HS-27A (cell line): ENCODE results near the gene SLC35D2.
"Not testable (repeated sequence)": the region's sequence is repeated elsewhere in the genome, so short reads cannot be mapped to it uniquely, and the experiment has no call there.

Experiments used
- DNase-seq: peaks from one replicate; pipeline ENCODE4 v3.0.0-alpha.2; 2012; ENCODE audit warnings: low read depth, missing footprints

SLC35D2 gene

GRCh38 chr9:96361668-96362067 is 21.8 kb downstream of the SLC35D2 start:
- DNase-seq, result no peak

- DNase-seq, result no peak
Measured at GRCh38 chr9:96360976-96361375, 22.5 kb downstream of the SLC35D2 start.

DNA sequence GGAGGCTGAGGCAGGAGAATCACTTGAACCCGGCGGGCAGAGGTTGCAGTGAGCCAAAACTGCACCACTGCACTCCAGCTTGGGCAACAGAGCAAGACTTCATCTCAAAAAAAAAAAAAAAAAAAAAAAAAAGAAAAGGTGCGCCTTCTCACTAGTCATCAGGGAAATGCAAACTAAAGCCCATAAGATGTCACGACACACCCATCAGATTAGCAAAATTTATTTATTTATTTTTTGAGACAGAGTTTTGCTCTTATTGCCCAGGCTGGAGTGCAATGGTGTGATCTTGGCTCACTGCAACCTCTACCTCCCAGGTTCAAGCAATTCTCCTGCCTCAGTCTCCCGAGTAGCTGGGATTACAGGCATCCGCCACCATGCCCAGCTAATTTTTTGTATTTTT is 23.0 kb downstream of the SLC35D2 start:
- not testable (repeated sequence) for DNase-seq

DNA sequence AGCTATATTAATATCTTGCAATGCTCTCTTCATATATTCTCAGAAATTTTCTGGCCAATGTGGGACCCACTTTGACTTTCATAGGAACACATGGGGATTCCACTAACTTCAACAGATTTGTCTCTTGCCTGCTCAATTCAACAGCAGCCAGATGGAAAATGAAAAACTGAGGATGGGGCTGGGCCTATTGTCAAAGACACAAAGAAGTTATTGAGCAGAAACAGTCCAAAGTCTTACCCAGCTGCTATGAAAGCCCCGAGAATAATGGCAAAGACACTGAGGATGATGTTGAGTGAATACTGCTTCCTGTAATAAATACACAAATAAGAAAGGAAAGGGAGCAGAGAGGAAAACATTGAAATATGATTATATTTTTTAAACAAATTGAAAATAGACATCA is 32.6 kb downstream of the SLC35D2 start:
- no peak for DNase-seq

GRCh38 chr9:96348261-96348660 is 35.2 kb downstream of the SLC35D2 start:
- DNase-seq, result no peak

DNA sequence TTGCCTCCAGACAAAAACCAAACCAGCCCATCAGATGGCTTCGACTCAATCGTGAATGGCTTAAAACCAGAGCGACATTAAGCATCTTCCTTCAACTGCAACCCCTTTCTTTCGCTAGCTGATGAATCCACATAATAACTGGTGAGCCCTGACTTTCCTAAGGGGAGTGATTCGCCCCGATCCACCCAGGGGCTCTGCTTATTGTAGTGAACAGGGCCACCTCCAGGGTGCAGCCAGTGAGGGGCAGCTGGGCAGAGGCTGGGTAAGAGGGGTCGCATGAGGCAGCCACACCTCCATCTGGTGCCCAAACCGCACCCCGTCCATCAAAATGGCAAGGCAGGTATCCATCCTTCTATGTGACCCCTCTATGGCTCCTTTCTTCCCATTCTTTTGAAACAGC is 38.0 kb downstream of the SLC35D2 start:
- DNase-seq, result no peak

DNA sequence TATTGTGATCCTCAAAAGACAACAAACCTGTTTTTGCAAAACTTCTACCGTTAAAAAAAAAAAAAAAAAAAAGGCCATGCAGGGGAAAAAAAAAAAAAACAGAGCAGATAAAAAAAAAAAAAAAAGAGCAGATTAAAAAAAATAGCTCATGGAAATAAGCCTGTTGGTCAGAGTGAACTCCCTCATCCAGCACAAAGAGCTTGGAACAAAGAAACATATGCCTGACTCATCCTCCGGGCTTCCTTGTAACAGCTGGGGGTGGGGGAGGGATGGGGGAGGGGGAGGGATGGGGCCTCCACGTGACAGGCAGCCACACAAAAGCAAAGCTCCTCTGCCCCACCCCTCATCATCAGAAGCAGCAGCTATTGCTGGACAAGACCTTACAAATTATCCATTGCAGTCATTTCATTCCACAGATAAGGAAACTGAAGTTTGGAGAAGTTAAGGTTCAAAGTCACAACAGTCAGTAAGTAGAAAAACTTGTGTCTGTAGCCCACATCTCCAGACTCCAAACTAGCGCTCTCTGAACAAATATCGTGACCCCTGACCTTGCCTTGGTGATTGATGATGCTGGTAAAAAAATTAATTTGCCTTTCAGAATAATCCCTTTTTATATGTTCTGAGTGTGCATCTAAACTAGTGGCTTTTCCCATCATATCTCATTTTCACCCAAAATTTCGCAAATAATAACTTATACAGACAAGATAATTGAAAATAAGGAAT is 38.9 kb downstream of the SLC35D2 start:
- DNase-seq, result peak; percentile 61

- DNase-seq, result no peak
Measured at GRCh38 chr9:96343515-96344360, 39.8 kb downstream of the SLC35D2 start.

- no peak for DNase-seq
Measured at GRCh38 chr9:96342571-96343245, 40.8 kb downstream of the SLC35D2 start.

DNA sequence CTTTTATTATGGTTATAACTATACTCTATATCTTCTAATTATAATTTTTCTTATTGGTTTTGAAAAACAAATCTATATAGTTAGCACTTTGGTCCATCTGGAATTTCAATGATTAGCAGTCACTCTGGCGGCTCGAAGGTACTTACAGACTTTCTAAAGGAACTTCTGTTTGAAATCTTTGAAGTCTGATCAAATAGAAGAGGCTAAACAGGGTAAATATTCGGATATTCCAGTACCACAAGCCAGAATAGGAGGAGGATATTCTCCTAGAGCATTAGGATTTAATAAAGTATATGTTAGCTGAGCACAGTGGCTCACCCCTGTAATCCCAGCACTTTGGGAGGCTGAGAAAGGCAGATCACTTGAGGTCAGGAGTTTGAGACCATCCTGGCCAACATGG is 42.8 kb downstream of the SLC35D2 start:
- no peak for DNase-seq

DNA sequence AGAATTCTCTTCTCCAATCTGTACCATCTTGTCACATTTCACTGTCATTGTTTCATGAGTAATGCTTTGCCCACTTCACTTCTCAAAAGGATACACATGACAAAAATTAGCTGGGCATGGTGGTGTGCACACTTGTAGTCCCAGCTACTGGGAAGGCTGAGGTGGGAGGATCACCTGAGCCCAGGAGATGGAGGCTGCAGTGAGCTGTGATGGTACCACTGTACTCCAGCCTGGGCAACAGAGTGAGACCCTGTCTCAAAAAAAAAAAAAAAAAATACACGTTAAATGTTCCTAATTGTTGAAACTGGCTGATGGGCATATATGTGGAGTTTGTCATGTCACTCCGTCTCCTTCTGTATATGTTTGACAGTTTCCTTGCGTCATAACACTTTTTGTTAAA is 45.2 kb downstream of the SLC35D2 start:
- DNase-seq, result no peak

DNA sequence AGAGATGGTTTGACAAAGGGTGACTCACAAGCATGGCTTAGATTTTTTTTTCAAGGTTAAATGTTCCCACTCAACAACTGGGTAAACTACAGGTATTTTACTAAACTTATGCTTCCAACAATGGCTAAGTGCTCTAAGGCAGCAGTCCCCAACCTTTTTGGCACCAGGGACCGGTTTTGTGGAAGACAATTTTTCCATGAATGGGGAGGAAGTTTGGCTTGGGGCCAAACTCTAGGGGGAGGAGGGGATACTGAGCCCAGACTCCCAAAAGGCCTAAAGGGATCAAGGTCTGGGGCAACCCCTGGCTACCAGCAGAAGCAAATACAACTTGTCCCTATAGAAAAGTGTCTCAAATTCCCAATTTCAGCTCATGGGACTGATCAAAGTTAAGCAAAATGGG is 49.6 kb downstream of the SLC35D2 start:
- no peak for DNase-seq

- DNase-seq, result no peak
Measured at GRCh38 chr9:96331236-96331947, 52.1 kb downstream of the SLC35D2 start.

DNA sequence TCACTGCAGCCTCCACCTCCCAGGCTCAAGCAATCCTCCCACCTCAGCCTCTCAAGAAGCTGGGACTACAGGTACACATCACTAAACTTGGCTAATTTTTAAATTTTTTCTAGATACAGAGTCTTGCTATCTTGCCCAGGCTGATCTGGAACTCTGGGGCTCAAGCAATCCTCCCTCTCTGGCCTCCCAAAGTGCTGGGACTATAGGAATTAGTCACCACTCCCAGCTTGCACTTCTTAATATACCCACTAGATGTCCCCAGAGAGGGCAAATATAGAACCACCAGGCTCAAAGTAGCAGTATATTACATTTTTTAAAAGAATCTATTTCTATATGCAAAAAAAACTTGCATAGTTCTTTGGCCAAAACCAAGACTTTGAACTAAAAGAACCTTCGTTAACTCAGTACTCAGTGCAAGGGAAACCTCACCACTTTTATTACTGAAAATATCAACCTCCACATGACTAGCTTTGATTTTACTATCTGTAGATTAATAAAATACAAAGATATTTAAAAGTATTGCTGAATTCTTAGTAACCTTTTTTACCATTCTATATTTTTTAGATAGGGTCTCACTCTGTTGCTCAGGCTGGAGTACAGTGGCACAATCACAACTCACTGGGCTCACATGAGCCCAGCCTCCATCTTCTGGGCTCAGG is 55.7 kb downstream of the SLC35D2 start:
- DNase-seq, result peak; percentile 53

DNA sequence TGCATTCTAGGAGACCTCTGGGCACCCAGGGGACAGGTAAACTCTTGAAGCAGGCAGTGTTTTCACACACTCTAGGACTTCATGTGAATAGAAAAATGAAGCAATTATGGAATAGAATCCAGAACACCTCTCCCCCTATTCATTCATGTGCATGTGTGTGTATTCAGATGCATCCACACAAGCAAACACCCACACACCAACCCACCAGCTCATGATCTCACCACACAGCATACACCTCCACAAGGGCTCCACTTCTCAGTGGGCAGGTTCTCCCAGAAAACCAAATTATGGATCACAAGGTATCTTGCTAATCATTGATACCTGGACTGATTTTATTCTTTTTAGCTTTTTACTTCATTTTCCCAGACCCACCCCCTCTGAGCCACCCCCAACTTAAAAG is 60.3 kb downstream of the SLC35D2 start:
- no peak for DNase-seq

DNA sequence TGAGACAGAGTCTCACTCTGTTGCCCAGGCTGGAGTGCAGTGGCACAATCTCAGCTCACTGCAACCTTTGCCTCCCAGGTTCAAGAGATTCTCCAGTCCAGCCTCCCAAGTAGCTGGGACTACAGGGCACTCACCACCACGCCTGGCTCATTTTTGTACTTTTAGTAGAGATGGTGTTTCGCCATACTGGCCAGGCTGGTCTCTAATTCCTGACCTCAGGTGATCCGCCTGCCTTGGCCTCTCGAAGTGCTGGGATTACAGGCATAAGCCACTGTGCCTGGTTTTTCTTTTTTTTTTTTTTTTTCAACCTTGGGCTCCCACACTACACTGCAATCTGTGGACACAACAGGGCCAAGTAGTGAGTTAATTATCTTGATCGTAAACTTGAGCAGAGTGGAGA is 60.8 kb downstream of the SLC35D2 start:
- not testable (repeated sequence) for DNase-seq

DNA sequence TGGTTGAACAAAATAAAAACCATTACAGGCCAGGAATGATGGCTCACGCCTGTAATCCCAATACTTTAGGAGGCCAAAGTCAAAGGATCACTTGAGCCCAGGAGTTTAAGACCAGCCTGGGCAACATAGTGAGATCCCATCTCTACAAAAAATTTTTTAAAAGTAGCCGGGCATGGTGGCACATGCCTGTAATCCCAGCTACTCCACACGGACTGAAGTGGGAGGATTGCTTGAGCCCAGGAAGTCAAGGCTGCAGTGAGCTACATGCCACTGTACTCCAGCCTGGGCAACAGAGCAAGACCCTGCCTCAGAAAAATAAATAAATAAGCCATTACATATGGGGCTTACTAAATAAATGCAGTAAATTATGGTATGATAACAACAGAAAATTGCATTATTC is 61.3 kb downstream of the SLC35D2 start:
- not testable (repeated sequence) for DNase-seq

DNA sequence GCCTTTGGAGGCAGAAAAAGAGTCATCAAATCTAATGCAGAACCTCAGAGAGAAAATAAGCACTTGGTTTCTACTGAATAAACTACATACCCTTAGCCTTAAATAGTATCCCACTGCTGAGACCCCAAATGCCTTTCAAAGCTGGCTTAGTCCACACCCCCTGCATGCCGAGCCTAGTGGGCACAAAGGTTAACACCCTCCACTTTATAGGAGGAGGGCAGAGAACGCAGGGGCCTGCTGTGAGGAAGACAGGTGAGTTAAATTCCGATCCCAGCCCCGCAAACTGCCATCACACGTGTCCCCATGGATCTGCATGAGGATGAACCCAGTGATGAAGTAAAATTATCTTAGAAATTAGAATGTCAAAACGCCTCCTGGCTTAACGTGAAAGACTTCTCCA is 62.0 kb downstream of the SLC35D2 start:
- no peak for DNase-seq

DNA sequence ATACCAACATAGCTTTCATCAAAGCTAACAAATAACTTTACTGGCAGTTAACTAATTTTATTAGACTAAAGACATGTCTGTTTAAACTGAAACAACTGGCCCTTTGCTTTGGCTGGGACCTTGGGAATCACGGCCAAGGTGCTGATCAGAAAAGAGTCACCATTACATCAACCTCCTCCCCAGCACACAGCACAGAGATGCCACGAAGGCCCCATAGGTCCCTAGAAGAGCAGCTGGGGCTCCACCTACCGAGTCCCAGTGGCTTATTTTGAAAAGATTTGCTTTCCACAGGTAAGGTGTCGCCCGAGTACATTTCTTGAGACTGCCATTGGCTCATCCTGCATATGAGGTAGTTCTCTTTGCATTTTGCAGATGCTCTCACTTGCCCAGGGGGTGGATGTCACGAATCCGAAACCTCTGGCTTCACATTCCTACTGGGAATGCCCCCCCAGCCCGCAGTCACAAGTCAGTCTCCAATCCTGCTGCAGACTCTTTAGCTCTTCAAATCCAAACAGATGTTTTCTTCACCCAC is 62.7 kb downstream of the SLC35D2 start:
- no peak for DNase-seq

- no peak for DNase-seq
Measured at GRCh38 chr9:96318921-96319565, 64.5 kb downstream of the SLC35D2 start.
